ENCODE data around the gene APBA1.

- no peak for TF ChIP-seq CTCF (optimal IDR thresholded peaks at IDR 0.05 in 1 of 3, IDR thresholded peaks at IDR 0.05 in 1 of 3, conservative IDR thresholded peaks at IDR 0.05 in 1 of 3; ENCODE audit: extremely low read depth in 1 of 3, insufficient read depth in 2 of 3, low read length in 3 of 3)
- no peak for TF ChIP-seq EZH2 (IDR thresholded peaks at IDR 0.05; ENCODE audit: low read length)
Observed at GRCh38 chr9:69577123-69577522, 95.0 kb downstream of the APBA1 start.

Data from keratinocyte (primary cell).